GM21390 (cell line): ENCODE results near the gene R3HCC1L.

Source experiments
- ATAC-seq: cut with Tn5 transposase; IDR thresholded peaks from one replicate; pipeline ENCODE4 v1.9.1; 2021; ENCODE audit not compliant: unreplicated experiment

R3HCC1L gene

DNA sequence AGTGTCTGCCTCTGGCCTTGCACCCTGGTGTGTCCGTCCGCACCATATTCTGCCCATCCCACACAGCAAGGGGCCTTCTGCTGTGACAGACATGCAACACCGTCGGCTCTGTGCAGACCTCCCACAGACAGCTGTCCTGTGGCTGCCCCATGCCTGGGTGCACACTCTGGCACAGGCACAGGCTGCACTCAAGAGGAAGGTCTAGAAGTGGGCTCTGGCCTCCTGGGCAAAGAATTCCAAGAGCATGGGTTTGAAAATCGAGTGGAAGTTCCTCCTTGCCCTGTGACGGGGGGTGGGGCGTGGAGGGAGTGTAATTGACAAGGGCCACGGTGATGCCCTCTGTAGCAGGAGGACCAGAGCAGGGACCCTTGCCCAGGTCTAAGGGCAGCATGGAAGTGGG lies 137.8 kb downstream of the R3HCC1L start:
- no peak for ATAC-seq

DNA sequence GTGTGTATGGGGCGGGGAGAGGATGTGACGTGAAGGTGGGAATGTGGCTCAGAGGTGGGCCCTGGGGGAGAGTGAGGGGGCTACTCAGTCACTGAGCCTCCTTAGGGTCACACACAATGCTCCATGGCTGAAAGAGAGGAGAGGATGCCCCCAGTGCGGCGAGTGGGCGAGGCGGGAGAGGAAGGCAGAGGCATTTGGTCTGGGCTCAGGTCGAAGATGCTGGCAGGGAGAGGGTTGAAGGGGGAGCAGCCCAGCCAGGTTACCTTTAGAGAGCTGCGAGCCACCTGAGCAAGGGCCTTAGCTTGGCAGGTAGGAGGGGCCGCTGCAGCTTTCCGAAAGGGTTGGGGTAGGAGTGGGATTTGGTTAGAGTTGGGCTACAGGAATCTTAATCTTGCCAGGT lies 138.2 kb downstream of the R3HCC1L start:
- no peak for ATAC-seq

DNA sequence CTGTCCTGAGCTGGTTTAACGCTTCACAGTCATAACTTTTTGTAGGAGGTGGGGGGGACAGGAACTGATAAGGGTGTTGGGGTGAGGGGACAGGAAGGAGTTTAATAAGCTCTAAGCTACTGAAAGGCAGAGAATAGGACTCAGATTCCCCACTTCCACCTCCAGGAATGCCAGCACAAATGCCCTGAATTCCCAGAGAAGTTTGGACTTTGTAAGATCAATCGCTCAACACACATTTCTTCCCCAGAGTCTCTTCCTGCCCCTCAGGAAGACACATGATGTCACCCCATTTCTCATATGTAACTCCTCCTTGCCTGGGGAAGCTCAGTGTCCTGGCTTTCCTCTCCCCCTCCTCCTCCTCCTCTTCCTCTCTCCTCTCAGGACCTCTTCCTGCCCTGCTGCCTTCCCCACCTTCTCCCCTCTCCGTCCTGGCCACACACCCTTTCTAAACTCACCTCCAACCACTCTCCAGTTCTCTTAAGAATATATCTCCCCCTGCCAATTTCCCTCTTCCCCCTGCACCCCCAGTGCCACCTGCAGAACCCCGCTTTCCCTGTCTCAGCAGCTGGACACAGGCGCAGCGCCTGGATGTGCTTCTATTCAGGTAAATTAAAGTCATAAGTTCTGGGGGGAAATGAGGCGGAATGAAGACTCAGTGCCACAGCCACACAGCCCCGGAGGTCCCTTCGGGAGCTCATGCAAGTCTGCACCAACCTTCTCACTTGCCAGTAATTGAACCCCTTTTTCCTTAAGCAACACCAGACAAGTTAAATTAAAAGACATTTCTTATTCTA lies 138.8 kb downstream of the R3HCC1L start:
- ATAC-seq = no peak

DNA sequence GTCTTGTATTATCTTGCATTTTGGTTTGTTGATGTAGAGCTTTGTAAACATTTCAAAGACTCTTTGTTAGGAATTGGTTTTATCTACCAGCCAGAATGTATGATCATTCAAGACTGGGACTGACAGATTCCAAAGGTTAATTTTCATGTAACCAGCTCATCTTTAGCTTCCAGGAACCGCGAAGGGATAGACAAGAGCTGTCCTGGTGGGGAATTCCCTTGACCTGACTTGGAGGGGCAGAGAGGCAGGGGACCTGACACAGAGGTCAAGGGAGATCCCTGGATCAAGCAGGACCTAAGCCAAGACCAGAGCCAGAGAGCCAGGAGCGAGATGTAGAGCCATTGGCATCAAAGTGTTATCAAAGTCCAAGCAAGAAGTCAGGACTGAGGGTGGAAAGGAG lies 140.1 kb downstream of the R3HCC1L start:
- no peak for ATAC-seq

DNA sequence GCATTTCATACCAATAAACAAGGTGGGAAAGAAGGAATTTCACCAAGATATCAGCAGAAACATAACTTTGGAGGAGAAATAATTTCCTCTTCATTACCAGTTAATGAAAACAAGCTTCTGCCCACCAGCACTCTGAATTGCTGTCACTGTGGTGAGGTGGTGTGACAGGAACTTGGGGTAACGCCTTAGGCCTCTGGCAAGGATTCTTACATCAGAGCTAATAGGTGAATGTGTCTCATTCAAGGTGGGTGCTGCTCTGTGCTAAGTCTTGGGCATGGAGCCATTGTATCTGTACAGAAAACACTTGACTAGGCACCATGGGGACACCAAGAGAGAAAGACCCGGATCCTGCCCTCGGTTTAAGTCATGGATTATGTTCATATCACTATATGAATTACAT lies 141.9 kb downstream of the R3HCC1L start:
- no peak for ATAC-seq

DNA sequence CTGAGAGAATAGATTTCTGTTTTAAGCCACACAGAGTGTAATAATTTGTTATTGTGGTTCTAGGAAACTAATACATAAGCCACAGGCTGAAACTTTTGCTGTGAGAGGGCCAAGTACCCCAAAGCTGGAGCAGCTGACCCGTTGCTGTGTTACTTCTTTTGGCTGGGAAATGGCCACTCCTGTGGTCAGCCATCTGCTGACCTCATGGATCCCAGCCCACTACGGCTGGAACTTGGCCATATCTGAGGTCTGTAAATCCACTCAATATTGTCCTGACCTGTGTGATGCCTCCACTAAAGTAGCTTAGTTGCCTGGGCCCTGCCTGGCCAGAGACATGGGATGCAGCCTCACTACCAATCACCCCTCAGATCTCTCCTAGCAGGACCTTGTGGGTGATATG lies 151.0 kb downstream of the R3HCC1L start:
- no peak for ATAC-seq

DNA sequence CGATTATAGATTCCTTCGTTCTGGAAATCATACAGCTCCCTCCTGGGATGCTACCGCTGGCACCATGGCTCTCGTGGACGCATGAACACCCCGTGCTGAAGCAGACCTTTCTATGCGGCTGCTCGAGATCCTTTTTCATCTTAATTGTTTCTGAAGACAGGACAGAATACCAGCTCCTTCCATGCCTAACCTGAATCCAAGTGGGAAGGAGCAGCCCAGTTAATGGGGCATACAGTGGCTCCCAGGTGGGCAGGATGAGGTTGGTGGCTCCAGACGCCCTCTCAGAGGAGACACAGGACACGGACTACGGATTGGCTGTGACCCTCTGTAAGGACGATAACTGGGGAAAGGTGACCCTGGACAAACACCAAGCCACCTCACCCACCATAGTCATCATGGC lies 152.0 kb downstream of the R3HCC1L start:
- ATAC-seq = no peak

DNA sequence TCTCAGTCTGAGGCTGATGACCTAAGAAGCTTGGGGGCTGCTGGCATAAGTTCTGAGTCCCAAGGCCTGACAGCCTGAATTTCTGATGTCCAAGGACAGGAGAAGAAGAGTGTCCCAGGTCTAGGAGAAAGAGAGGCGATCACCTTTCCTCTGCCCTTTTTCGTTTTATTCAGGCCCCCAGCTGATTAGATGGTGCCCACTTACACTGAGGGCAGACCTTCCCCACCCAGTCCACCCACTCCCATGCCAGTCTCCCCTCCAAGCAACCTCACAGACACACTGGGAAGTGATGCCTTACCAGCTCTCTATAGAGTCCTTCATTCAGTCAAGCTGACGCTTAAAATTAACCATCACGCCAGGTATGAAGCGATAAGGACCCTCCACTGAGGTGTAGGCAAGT lies 152.9 kb downstream of the R3HCC1L start:
- ATAC-seq = no peak

DNA sequence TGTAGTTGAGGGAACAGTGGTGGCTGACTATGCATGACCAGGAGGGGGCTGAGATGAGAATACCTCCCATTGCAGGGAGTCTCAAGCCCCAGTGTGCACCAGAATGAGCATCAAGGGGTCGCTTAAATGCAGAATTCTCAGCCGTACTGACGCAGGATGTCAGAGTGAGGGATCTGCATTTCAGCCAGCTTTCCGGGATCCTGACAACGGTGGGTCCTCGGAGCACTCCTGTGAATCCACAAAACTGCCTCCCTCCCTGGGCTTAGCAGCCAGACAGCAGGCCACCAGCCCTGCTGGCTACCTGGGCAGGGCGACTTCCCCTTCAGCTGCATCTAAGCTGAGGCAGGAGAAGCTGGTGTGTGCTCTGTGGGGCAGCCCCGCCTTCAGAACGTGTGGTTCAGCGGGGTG lies 155.3 kb downstream of the R3HCC1L start:
- no peak for ATAC-seq

DNA sequence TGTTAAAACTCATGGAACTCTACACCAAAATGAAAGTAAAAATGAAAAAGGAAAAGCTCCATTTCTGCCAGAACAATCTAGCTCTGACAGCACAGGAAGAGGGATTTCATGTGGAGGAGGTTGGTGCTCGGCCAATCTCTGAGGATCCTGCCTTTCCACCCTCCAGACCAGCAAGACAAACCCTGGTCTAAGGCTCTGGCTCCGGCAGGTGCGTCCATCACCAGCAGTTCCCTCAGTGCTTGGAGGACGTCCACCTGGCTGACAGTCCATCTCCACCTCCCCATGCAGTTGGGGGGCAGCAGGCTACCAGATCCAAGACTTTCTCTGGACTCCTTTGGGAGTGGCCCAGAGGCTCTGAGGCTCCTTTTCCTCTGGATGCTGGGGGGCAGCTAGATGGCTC lies 158.5 kb downstream of the R3HCC1L start:
- no peak for ATAC-seq

DNA sequence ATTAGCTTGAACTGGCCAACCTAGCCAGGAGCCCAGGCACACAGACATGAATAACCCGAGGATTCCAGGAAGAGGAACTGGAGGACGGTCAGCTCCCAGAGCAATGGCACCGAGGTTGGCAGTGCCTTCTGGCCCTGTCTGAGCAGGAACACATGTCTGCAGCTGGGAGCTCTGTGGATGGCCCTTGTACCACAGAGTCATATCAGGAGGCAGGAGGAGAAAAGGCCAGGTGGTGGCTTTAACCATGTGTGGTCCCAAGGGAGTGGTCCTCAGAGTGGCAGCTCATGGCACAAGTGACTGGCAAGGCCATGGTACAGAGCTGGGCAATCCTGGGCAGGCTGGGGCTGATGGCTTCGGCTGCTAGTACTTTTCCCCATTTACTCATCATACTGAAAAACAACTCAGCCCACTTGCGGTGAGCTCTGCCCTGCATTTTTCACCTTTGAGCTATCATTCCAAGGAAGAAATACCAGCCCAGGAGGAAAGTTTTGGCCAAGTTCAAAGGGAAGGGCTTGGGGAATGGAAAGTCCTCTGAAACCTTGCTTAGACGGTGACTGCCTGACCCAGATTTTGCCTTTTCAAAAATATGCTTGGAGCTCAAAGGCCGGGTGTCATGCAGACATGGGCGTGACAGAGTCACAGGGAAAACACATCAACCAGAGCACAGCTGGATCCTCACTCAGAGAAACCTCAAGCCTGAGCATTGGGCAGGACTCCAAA lies 159.3 kb downstream of the R3HCC1L start:
- ATAC-seq = no peak

DNA sequence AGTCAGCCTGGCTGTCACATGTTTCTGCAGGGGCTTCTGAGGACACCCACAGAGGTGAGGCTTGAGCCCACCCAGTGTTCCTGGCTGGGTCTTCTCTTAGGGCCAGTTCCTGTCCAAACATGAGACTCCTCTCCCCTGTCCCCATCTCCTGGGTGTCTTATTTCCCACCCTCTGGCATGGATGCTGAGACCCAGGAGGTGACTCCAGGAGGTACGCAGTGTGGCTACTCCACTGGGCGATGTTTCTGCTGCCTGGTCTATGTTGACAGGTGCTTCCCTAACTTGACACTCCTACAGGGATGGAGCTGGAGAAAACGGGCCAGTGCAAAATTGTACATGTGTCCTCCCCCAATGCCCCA lies 159.8 kb downstream of the R3HCC1L start:
- no peak for ATAC-seq
